Testis (tissue), 2 donors: ENCODE results near the gene TTLL11.

Source experiments
- CTCF ChIP-seq, 3 experiments: fragments of 450-650 bp in 2 of 3; fragments of 200-600 bp in 1 of 3; sonication (generic) in 1 of 3; IDR thresholded peaks; one replicate each; pipeline ENCODE4 v1.5.1; 2016 to 2019; ENCODE audit warnings: antibody characterized with exemption in 3 of 3, mild to moderate bottlenecking in 2 of 3, moderate library complexity in 1 of 3
- POLR2A ChIP-seq: fragments of 450-650 bp; IDR thresholded peaks from one replicate; pipeline ENCODE4 v1.6.1; 2017; ENCODE audit warnings: antibody characterized with exemption, mild to moderate bottlenecking, moderate library complexity

- TF ChIP-seq CTCF (IDR thresholded peaks at IDR 0.05) (no peak), POLR2A (no peak)
These were observed 117.3 kb downstream of the TTLL11 start for GRCh38 chr9:121975801-121976277.
